H1 (cell line): ENCODE measurements around the gene GOLGA2. TPM values are rescaled to one million over a fixed set of nuclear protein-coding genes. Genes with fewer than 3 reads are reported as not detected.

ENCODE experiments used
- CTCF ChIA-PET: fragments of 300-600 bp; sonication (Branson Sonifier 250); formaldehyde crosslinking; loops from one replicate; lab custom pipeline; 2021; ENCODE audit not compliant: partially characterized antibody; lab: Charles Lee
- POLR2A ChIA-PET: fragments of 300-600 bp; sonication (Branson Sonifier 250); formaldehyde crosslinking; loops from one replicate; lab custom pipeline; 2021; ENCODE audit warnings: inconsistent platforms; ENCODE audit not compliant: partially characterized antibody; lab: Charles Lee
- DNase-seq, 2 experiments: peaks; one replicate each; pipeline versions ENCODE4 v3.0.0 to v3.0.0-alpha.2; 2010 to 2022; ENCODE audit warnings: low spot score in 2 of 2, low read depth in 1 of 2, mixed read lengths in 1 of 2
- FAIRE-seq: peaks from 2 replicates; lab custom pipeline; 2011; peaks lifted over from hg19 to GRCh38; lab: Jason Lieb, UNC
- H2AFZ ChIP-seq: 2 replicates; pipeline ENCODE4 v1.8.1; 2012; ENCODE audit warnings: low read length, inconsistent platforms
- H2AK5ac ChIP-seq: 2 replicates; pipeline ENCODE4 v1.6.1; 2013; ENCODE audit warnings: low read depth, low read length
- H2BK120ac ChIP-seq: replicated peaks from 2 replicates; pipeline ENCODE3; 2013; ENCODE audit warnings: low read depth, low read length, inconsistent platforms
- H2BK12ac ChIP-seq: 2 replicates; pipeline ENCODE4 v1.6.1; 2013; ENCODE audit warnings: low read depth, low read length
- H2BK15ac ChIP-seq: 2 replicates; pipeline ENCODE4 v1.6.1; 2013; ENCODE audit warnings: low read length
- H2BK20ac ChIP-seq: 2 replicates; pipeline ENCODE4 v1.6.1; 2013; ENCODE audit warnings: low read length
- H2BK5ac ChIP-seq: 2 replicates; pipeline ENCODE4 v1.6.1; 2013; ENCODE audit warnings: low read depth, low read length
- H3K14ac ChIP-seq: 2 replicates; pipeline ENCODE4 v1.6.1; 2013; ENCODE audit warnings: inconsistent platforms; ENCODE audit not compliant: insufficient read length
- H3K18ac ChIP-seq: 2 replicates; pipeline ENCODE4 v1.6.1; 2013; ENCODE audit warnings: low read length; ENCODE audit errors: extremely low read depth
- H3K23ac ChIP-seq: 2 replicates; pipeline ENCODE4 v1.6.1; 2013; ENCODE audit warnings: inconsistent platforms; ENCODE audit not compliant: insufficient read length
- H3K23me2 ChIP-seq: 2 replicates; pipeline ENCODE4 v1.6.1; 2013; ENCODE audit warnings: low read depth, low read length
- H3K27ac ChIP-seq: 2 replicates; pipeline ENCODE4 v1.6.1; 2011; ENCODE audit warnings: low read depth, low read length, inconsistent platforms
- H3K27me3 ChIP-seq, 4 experiments: replicated peaks in 1 of 4; 1 replicate in 1 of 4; 2 replicates in 3 of 4; pipeline versions ENCODE4 v1.6.1 to v1.8.1; 2011 to 2013; ENCODE audit warnings: low read length in 3 of 4, mild to moderate bottlenecking in 3 of 4, inconsistent platforms in 2 of 4, mixed read lengths in 2 of 4, moderate library complexity in 1 of 4; ENCODE audit not compliant: control insufficient read depth in 3 of 4, insufficient read depth in 3 of 4; ENCODE audit errors: extremely low read depth in 1 of 4
- H3K36me3 ChIP-seq, 4 experiments: 2 replicates each; pipeline versions ENCODE4 v1.6.1 to v1.8.1; 2011 to 2013; ENCODE audit warnings: mild to moderate bottlenecking in 4 of 4, low read length in 3 of 4, moderate library complexity in 2 of 4, control low read depth in 1 of 4, inconsistent platforms in 1 of 4; ENCODE audit not compliant: insufficient read depth in 4 of 4, control insufficient read depth in 2 of 4
- H3K4ac ChIP-seq: replicated peaks from 2 replicates; pipeline ENCODE3; 2013; ENCODE audit warnings: low read length, low read depth, mixed read lengths, inconsistent platforms; ENCODE audit not compliant: insufficient read length
- H3K4me1 ChIP-seq, 4 experiments: replicated peaks in 1 of 4; 1 replicate in 1 of 4; 2 replicates in 3 of 4; pipeline versions ENCODE4 v1.6.1 to v1.8.1; 2011 to 2013; ENCODE audit warnings: low read length in 3 of 4, inconsistent platforms in 2 of 4, mixed read lengths in 1 of 4; ENCODE audit not compliant: insufficient read depth in 4 of 4, control insufficient read depth in 3 of 4
- H3K4me2 ChIP-seq, 2 experiments: 2 replicates each; pipeline versions ENCODE4 v1.6.1 to v1.8.1; 2011 to 2013; ENCODE audit warnings: low read depth in 2 of 2, low read length in 2 of 2, control low read depth in 1 of 2, inconsistent platforms in 1 of 2, mild to moderate bottlenecking in 1 of 2; ENCODE audit not compliant: insufficient read depth in 1 of 2
- H3K4me3 ChIP-seq, 4 experiments: fragments of 200-600, 300-600 bp in 1 of 4; sonication (generic), shearing (Covaris generic), sonication (Bioruptor Twin) in 1 of 4; 2 replicates each; pipeline versions ENCODE4 v1.5.1 to v1.8.1; 2011 to 2016; ENCODE audit warnings: low read length in 4 of 4, low read depth in 3 of 4, control low read depth in 2 of 4, inconsistent platforms in 2 of 4, mild to moderate bottlenecking in 2 of 4, mixed read lengths in 1 of 4, moderate library complexity in 1 of 4; ENCODE audit not compliant: insufficient read depth in 2 of 4; ENCODE audit errors: extremely low read depth in 1 of 4
- H3K56ac ChIP-seq: replicated peaks from 2 replicates; pipeline ENCODE3; 2013; ENCODE audit warnings: low read depth, mild to moderate bottlenecking, mixed read lengths, low read length, inconsistent platforms; ENCODE audit not compliant: insufficient read length
- H3K79me1 ChIP-seq: 2 replicates; pipeline ENCODE4 v1.6.1; 2013; ENCODE audit warnings: low read depth, low read length, control low read depth
- H3K79me2 ChIP-seq, 2 experiments: 2 replicates each; pipeline versions ENCODE4 v1.6.1 to v1.8.1; 2012 to 2013; ENCODE audit warnings: low read length in 2 of 2, mild to moderate bottlenecking in 2 of 2, inconsistent platforms in 1 of 2; ENCODE audit not compliant: insufficient read depth in 2 of 2, control insufficient read depth in 1 of 2
- H3K9ac ChIP-seq, 4 experiments: replicated peaks in 1 of 4; 1 replicate in 1 of 4; 2 replicates in 3 of 4; pipeline versions ENCODE4 v1.6.1 to v1.8.1; 2011 to 2013; ENCODE audit warnings: low read depth in 3 of 4, low read length in 3 of 4, control low read depth in 2 of 4, mild to moderate bottlenecking in 2 of 4, moderate library complexity in 2 of 4, inconsistent platforms in 1 of 4; ENCODE audit errors: extremely low read depth in 1 of 4
- H3K9me3 ChIP-seq, 2 experiments: 2 replicates each; pipeline versions ENCODE4 v1.6.1 to v1.8.1; 2012 to 2013; ENCODE audit warnings: mild to moderate bottlenecking in 2 of 2, moderate library complexity in 2 of 2, control low read depth in 1 of 2, inconsistent platforms in 1 of 2, low read depth in 1 of 2, low read length in 1 of 2, mixed read lengths in 1 of 2; ENCODE audit not compliant: insufficient read depth in 2 of 2
- H4K20me1 ChIP-seq, 2 experiments: replicated peaks in 1 of 2; 2 replicates each; pipeline versions ENCODE3 to v1.8.1; 2011 to 2013; ENCODE audit warnings: inconsistent platforms in 2 of 2, low read length in 2 of 2, mild to moderate bottlenecking in 1 of 2; ENCODE audit not compliant: insufficient read depth in 2 of 2, control insufficient read depth in 1 of 2
- H4K5ac ChIP-seq: 2 replicates; pipeline ENCODE4 v1.6.1; 2013; ENCODE audit warnings: low read length, low read depth, mixed read lengths, inconsistent platforms; ENCODE audit not compliant: insufficient read length
- H4K8ac ChIP-seq: 2 replicates; pipeline ENCODE4 v1.8.0; 2013; ENCODE audit warnings: mild to moderate bottlenecking, moderate library complexity, low read length, inconsistent platforms; ENCODE audit not compliant: insufficient read depth; ENCODE audit errors: extremely low read depth
- H4K91ac ChIP-seq: replicated peaks from 2 replicates; pipeline ENCODE3; 2013; ENCODE audit warnings: low read length, mixed read lengths, inconsistent platforms; ENCODE audit not compliant: insufficient read length
- BACH1 ChIP-seq: IDR thresholded peaks from 2 replicates; pipeline ENCODE4 v1.6.1; 2012; ENCODE audit warnings: low read length, improper control_type of control experiment
- CBX5 ChIP-seq: fragments of 300-800, 300-1000 bp; sonication (generic); IDR thresholded peaks from 2 replicates; pipeline ENCODE4 v1.7.1; 2016; ENCODE audit warnings: antibody characterized with exemption, low read length, low read depth
- CEBPB ChIP-seq: IDR thresholded peaks from 2 replicates; pipeline ENCODE4 v1.6.1; 2012; ENCODE audit warnings: low read depth, low read length
- CTBP2 ChIP-seq: IDR thresholded peaks from 2 replicates; pipeline ENCODE4 v1.7.0; 2011; ENCODE audit warnings: borderline replicate concordance, mild to moderate bottlenecking, moderate library complexity, mixed read lengths, low read length; ENCODE audit not compliant: insufficient read depth, insufficient read length
- GTF2F1 ChIP-seq: IDR thresholded peaks from 2 replicates; pipeline ENCODE4 v1.6.1; 2012; ENCODE audit warnings: low read depth, low read length, improper control_type of control experiment, borderline replicate concordance
- POU5F1 ChIP-seq: IDR thresholded peaks from 2 replicates; pipeline ENCODE4 v1.6.1; 2011; ENCODE audit warnings: low read depth, mild to moderate bottlenecking, low read length, moderate library complexity
- RBBP5 ChIP-seq: IDR thresholded peaks from 2 replicates; pipeline ENCODE4 v1.7.1; 2012; ENCODE audit warnings: low read depth, mild to moderate bottlenecking, inconsistent platforms, low read length, moderate library complexity, borderline replicate concordance
- RFX5 ChIP-seq: IDR thresholded peaks from 2 replicates; pipeline ENCODE4 v1.6.1; 2011; ENCODE audit warnings: low read depth, low read length, improper control_type of control experiment, borderline replicate concordance
- RNF2 ChIP-seq: fragments of 200-900, 300-1000 bp; sonication (generic); IDR thresholded peaks from 2 replicates; pipeline ENCODE4 v1.7.1; 2016; ENCODE audit warnings: borderline replicate concordance, low read depth, mild to moderate bottlenecking, antibody characterized with exemption, low read length; ENCODE audit not compliant: poor library complexity, severe bottlenecking; ENCODE audit errors: missing control alignments
- SIX5 ChIP-seq: IDR thresholded peaks from 2 replicates; pipeline ENCODE4 v1.6.1; 2011; ENCODE audit warnings: mild to moderate bottlenecking, low read depth, low read length
- SP2 ChIP-seq: IDR thresholded peaks from 2 replicates; pipeline ENCODE4 v1.6.1; 2012; ENCODE audit warnings: mild to moderate bottlenecking, low read length, inconsistent platforms
- SRF ChIP-seq: IDR thresholded peaks from 2 replicates; pipeline ENCODE4 v1.6.1; 2011; ENCODE audit warnings: mild to moderate bottlenecking, low read depth, low read length, moderate library complexity
- TAF1 ChIP-seq: IDR thresholded peaks from 2 replicates; pipeline ENCODE4 v1.6.1; 2011; ENCODE audit warnings: mild to moderate bottlenecking, low read depth, low read length
- TBP ChIP-seq: IDR thresholded peaks from 2 replicates; pipeline ENCODE4 v1.6.1; 2011; ENCODE audit warnings: low read depth, low read length, improper control_type of control experiment
- WGBS, 2 experiments: shearing (Covaris generic) in 1 of 2; methylation state at CpG; one replicate each; pipeline versions ENCODE4 v1.1.6 to v1.1.7; 2013 to 2015; ENCODE audit warnings: low lambda C conversion rate in 2 of 2, mixed read lengths in 2 of 2, inconsistent platforms in 1 of 2, low coverage in 1 of 2, missing lambda C conversion rate in 1 of 2; ENCODE audit not compliant: insufficient replicate concordance in 2 of 2, insufficient coverage in 1 of 2, insufficient read length in 1 of 2; ENCODE audit errors: extremely low coverage in 1 of 2, missing lambda C conversion rate in 1 of 2; 5-methylcytosine and 5-hydroxymethylcytosine counted together
- polyA plus RNA-seq, 7 experiments: library from polyadenylated mRNA; depleted of rRNA in 3 of 7; stranded (reverse) in 5 of 7; unstranded in 2 of 7; fragments of >200 nt in 5 of 7; fragments of 200-250 nt in 2 of 7; gene quantifications; 1 replicate in 5 of 7; 2 replicates in 1 of 7; 4 replicates in 1 of 7; pipeline versions ENCODE4 v1.2.1 to v1.2.3, GENCODE V29; 2011 to 2013; ENCODE audit warnings: missing spikeins in 2 of 7, mixed read lengths in 2 of 7
- total RNA-seq: library from RNA; stranded (reverse); fragmentation: NEBNext Ultra II Directional; extraction: Animal tissue kit (Norgen Biotek cat#: 25700); gene quantifications from 2 replicates; pipeline ENCODE4 v1.2.1, GENCODE V29; 2021

Gene GOLGA2
- total and polyA plus RNA-seq, 2 of the 8 experiments (the other 6 are each of a cell fraction or from before 2014, with no cell fraction given) = 13.1 to 43.6 TPM

DNA sequence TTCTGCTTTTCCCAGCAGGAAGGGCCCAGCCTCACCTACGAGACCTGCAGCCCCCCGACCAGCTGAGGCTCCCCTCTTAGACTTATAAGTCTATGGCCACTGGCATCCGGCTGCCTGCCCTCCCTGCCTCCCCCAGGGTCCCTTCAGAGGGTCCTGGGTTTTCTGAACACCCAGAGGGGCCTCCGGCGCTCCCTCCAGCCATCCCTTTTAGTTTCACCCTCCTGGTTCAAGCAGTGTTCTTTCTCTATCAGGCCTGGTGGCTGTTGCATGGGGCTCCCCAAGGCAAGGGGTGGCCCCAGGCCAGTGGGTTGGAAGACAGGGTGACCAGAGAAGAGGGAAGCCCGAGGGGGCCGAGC, 21.8 kb downstream of the GOLGA2 start:
- Histone ChIP-seq H4K91ac (no peak overlapping the region), H3K4me2 (no peak overlapping the region), H2BK15ac (no peak overlapping the region), H3K18ac (no peak overlapping the region), H3K9me3 (no peaks in the 10 kb centered on the region), H3K23ac (no peak overlapping the region), H2BK120ac (no peak overlapping the region), H3K4me3 (no peak overlapping the region), H3K9ac (no peak overlapping the region), H2BK20ac (no peak overlapping the region), H2AFZ (no peak overlapping the region), H3K79me2 (peaks cover 0 to 7% of the 10 kb centered on the region in 2 experiments; a peak in 1 of 4 replicates), H2AK5ac (0 out of 2 replicates have a peak overlapping the region, but pooled peaks have one; percentile 24), H4K20me1 (peaks cover 10 to 25% of the 10 kb centered on the region in 2 experiments), H2BK12ac (no peak overlapping the region), H3K36me3 (peaks cover 4 to 19% (median 8%) of the 10 kb centered on the region in 4 experiments; a peak in 6 of 8 replicates), H4K8ac (no peak overlapping the region), H3K27me3 (no peaks in the 10 kb centered on the region; a peak in 1 of 7 replicates), H3K14ac (no peak overlapping the region), H3K56ac (no peak overlapping the region), H3K27ac (no peak overlapping the region), H3K79me1 (peaks cover 8% of the 10 kb centered on the region), H2BK5ac (0 out of 2 replicates have a peak overlapping the region, but pooled peaks have one; percentile 35), H3K4me1 (peaks cover 0 to 7% (median 6%) of the 10 kb centered on the region in 4 experiments; a peak in 5 of 7 replicates), H3K23me2 (peaks cover 11% of the 10 kb centered on the region), H3K4ac (no peak overlapping the region), H4K5ac (no peak overlapping the region)
- DNase-seq (no peak), FAIRE-seq (no peak)
- ChIA-PET CTCF (interaction anchor here (0.7 to 7.9 kb wide), 10 partner anchors 8 to 179 kb away, joined by 3 to 58 read pairs (median 4); no protein-coding TSS in a partner anchor), POLR2A (interaction anchor here (0.6 to 2.5 kb wide), 12 partner anchors 11 to 130 kb away, joined by 3 to 16 read pairs (median 4); partner anchors contain the start of genes BBLN, GOLGA2 and SWI5)
- 86% methylated on average over 5 of the region's 7 CpGs; no CpG with 5 or more reads in 1 of the 2 experiments for WGBS, 2 experiments
- TF ChIP-seq SIX5 (no peak), CBX5 (no peak), CEBPB (no peak), TBP (no peak), RFX5 (no peak), SRF (no peak), CTBP2 (no peak), GTF2F1 (no peak), SP2 (no peak), RNF2 (no peak), RBBP5 (no peak), BACH1 (no peak), POU5F1 (no peak), TAF1 (no peak)
